ENCODE results near the gene ABI2.

DNA sequence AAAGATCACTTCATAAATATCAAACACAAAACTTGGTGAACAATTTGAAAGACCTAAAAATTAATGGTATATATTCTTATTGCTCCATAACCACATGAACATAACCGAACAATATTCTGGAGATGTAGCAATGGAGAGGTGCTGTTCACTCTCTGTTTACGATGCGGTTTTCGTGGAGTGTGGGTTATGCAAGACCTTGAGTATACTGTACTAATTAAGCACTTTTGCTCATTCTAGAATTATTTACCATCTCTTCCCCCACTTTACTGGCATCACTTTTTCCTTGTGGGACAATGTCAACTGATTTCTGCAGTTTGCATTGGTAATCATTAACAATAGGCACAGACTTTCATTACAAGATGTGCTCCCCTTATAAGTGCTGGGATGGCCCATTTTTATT, 109.3 kb downstream of the ABI2 start:
- TF ChIP-seq, protein P1, sequence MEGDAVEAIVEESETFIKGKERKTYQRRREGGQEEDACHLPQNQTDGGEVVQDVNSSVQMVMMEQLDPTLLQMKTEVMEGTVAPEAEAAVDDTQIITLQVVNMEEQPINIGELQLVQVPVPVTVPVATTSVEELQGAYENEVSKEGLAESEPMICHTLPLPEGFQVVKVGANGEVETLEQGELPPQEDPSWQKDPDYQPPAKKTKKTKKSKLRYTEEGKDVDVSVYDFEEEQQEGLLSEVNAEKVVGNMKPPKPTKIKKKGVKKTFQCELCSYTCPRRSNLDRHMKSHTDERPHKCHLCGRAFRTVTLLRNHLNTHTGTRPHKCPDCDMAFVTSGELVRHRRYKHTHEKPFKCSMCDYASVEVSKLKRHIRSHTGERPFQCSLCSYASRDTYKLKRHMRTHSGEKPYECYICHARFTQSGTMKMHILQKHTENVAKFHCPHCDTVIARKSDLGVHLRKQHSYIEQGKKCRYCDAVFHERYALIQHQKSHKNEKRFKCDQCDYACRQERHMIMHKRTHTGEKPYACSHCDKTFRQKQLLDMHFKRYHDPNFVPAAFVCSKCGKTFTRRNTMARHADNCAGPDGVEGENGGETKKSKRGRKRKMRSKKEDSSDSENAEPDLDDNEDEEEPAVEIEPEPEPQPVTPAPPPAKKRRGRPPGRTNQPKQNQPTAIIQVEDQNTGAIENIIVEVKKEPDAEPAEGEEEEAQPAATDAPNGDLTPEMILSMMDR (IDR thresholded peaks at IDR 0.05): no peak
- TF ChIP-seq ZFX (IDR thresholded peaks at IDR 0.05; ENCODE audit: borderline replicate concordance): no peak
